NB4 (cell line): ENCODE results near the gene AMZ1.
"Not testable (repeated sequence)": the region's sequence is repeated elsewhere in the genome, so short reads cannot be mapped to it uniquely, and the experiment has no call there.

ENCODE experiments used
- DNase-seq: peaks from one replicate; pipeline ENCODE4 v3.0.0; 2010; ENCODE audit warnings: low read depth
- H3K4me3 ChIP-seq: one replicate; pipeline ENCODE4 v1.5.1; 2011; ENCODE audit warnings: mild to moderate bottlenecking, low read depth, low read length, moderate library complexity
- MYC ChIP-seq: IDR thresholded peaks from 2 replicates; pipeline ENCODE4 v1.6.1; 2011; ENCODE audit warnings: low read depth, low read length
- POLR2A ChIP-seq: IDR thresholded peaks from 2 replicates; pipeline ENCODE4 v1.6.1; 2011; ENCODE audit warnings: mild to moderate bottlenecking; ENCODE audit not compliant: insufficient read length; ENCODE audit errors: extremely low read depth
- TF ChIP-seq, protein P1 (sequence below): IDR thresholded peaks from one replicate; pipeline ENCODE4 v1.5.1; 2012; ENCODE audit warnings: low read depth, low read length
- TF ChIP-seq, protein P2 (sequence below): IDR thresholded peaks from 2 replicates; pipeline ENCODE4 v1.6.1; 2011; ENCODE audit warnings: low read depth, low read length

The AMZ1 gene

DNA sequence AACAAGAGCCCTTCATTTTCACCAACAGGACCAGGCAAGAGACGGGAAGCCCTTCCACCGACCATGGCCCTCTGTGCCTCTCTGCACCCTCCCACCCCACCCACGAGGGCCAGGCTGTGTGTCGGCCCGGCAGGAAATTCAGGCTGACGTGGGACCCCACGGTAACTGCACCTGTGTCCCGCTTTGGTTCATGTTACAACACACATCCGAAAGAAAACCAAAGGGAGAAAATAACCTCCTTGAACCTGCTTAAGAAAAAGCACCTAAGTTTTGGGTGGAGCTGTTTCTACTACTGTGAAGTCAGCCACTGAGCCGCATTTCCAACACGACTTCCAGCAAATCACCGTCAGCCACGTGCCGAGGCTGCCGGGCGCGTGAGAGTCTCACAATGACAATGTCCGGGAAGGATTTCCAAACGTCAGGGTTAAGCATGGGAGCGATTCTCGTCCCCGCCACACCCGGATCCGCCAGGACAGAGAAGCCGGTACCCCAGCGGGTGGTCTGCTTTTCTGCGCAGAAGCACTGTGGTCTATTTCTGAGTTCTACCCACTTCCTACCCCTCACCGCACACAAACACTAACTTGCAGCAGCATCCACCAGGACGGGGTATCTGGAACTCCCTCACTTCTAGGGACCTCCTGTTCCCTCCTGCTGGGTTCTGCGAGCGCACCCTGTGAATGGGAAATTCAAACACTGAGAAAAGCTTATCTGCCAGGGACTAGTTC lies 36.6 kb downstream of the AMZ1 start:
- no peak for DNase-seq
- no peak for TF ChIP-seq POLR2A
- no peak for TF ChIP-seq MYC
- TF ChIP-seq, protein P1, sequence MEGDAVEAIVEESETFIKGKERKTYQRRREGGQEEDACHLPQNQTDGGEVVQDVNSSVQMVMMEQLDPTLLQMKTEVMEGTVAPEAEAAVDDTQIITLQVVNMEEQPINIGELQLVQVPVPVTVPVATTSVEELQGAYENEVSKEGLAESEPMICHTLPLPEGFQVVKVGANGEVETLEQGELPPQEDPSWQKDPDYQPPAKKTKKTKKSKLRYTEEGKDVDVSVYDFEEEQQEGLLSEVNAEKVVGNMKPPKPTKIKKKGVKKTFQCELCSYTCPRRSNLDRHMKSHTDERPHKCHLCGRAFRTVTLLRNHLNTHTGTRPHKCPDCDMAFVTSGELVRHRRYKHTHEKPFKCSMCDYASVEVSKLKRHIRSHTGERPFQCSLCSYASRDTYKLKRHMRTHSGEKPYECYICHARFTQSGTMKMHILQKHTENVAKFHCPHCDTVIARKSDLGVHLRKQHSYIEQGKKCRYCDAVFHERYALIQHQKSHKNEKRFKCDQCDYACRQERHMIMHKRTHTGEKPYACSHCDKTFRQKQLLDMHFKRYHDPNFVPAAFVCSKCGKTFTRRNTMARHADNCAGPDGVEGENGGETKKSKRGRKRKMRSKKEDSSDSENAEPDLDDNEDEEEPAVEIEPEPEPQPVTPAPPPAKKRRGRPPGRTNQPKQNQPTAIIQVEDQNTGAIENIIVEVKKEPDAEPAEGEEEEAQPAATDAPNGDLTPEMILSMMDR = no peak
- TF ChIP-seq, protein P2, sequence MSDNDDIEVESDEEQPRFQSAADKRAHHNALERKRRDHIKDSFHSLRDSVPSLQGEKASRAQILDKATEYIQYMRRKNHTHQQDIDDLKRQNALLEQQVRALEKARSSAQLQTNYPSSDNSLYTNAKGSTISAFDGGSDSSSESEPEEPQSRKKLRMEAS = no peak
- no peak overlapping the region for H3K4me3 ChIP-seq

DNA sequence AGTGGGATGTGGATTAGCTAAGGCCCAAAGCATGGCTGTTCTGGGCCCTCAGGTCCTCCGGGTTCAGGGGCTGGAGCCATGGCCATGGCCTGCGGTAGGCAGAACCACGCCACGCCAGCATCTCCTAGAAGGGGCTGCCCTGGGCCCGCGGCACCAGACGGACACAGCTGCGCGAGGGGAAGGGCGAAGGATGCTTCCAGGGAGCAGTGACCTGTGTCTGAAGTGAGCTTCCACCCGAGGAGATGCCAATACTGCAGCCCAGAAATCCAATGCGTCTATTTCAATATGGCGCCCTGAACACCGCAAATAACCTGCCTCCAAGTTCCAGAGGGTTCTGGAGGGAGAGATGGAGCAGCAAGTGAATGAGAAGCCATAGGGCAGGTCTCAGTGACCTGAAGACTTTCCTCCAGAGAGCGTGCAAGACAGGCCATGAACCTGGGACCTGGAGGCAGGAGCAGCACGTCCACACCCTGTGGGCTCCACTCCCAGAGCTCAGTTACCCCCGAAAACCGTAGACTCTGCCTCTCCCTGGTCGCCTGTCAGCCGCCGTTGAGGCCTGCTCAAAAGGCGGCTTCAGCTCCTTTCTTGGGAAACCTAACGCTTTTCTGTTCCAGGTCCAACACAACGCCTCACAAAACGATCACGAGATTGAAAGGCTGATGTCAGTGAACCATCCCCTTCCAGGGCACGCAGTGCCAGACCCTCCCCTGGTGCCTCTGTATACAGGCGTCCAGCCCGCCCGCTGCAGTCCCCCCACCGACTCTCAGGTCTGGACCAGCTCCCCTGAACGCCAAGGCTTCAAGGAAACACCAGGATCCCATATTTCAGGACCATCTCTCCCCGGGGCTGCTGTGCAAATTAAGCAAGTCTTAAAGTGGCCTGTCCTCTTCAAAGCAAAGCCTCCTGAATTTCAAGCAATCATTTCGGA lies 37.4 kb downstream of the AMZ1 start:
- no peak for DNase-seq
- no peak for TF ChIP-seq MYC
- TF ChIP-seq, protein P1 = no peak
- H3K4me3 ChIP-seq = no peak overlapping the region

DNA sequence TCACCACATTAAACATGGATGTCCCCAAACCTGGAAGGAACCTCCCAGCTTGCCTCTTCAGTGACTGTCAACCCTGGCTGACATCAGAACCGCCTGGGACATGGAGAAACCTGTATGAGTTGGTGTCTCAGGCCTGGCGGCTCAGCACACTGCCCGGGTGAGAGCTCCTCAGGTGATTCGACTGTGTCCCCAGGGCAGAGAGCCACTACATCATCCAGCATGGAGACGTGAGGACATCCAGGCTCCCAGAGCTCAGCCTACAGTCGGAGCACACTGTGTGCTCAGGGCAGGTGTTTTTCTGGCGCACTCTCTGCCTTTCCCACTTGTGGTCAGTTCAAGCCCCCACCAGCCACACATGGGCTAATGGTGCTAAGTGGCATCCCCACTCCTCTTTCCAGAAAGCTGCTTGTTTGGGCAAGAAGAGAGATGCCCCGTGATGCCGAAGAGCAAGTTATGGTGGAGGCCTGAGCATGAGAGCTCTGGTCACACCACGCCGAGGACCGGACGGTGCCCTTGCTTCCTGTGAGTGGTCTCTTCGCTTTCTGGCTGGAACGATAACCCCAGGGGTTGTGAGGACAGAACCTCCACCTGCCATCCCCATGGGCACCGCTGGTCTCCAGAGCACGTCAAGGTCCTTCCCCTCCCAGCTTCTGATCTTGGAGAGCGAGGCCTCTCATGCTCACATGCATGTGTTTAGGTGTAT lies 38.5 kb downstream of the AMZ1 start:
- no peak overlapping the region for H3K4me3 ChIP-seq
- no peak for DNase-seq
- TF ChIP-seq, protein P2 = no peak
- TF ChIP-seq POLR2A (no peak), MYC (no peak)
- TF ChIP-seq, protein P1 = no peak

DNA sequence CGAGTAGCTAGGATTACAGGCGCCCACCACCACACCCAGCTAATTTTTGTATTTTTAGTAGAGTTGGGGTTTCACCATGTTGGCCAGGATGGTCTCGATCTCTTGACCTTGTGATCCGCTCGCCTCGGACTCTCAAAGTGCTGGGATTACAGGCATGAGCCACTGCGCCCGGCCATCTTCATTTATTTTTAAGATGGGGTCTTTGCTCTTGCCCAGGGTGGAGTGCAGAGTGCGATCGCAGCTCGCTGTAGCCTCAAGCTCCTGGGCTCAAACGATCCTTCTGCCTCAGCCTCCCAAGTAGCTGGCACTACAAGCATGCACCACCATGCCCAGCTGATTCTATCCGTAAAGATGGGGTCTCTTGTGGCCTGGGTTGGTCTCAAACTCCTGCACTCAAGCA lies 39.2 kb downstream of the AMZ1 start:
- not testable (repeated sequence) for H3K4me3 ChIP-seq, DNase-seq

DNA sequence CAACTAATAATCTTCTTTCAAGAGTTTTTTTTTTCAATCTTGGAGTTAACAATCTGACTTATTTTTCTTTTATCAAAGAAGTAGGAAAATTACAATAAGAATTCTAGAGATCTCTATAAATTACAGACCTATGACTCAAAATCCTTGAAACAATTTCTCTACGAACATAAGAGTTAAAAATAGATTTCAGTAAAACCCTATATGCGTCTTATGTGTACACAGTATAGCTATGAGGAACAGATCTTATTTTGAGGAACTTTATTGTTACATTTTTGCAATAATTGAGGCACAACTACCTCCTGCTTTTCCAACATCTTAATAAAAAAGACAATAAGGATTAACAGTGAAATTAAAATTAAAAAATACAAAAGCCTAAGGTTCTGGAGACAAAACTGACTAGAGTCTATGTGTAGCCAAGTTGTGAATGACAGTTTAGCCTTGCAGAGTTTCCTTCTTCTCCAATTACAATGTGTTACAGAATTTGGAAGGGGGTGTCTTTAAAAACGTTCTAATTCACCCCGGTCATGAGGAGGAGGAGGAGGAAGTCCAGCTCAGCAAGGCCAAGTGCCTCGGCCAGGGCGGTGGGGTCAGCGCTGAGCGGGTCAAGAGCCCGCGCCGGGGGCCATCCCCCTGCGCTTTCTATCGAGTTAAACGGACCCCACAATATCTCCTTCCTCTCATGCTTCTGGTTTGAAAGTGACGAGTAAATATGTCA lies 40.5 kb downstream of the AMZ1 start:
- TF ChIP-seq POLR2A (no peak), MYC (0 out of 2 replicates have a peak, but pooled peaks have one; percentile 17)
- TF ChIP-seq, protein P1 = no peak
- TF ChIP-seq, protein P2 = peak; percentile 37; the same call in 1 of the 2 replicates

More for the DNA sequence above, 40.5 kb downstream of the AMZ1 start:
- no peak overlapping the region for H3K4me3 ChIP-seq
- peak; percentile 39 for DNase-seq
